ENCODE measurements around the gene ZBTB7C.

DNA sequence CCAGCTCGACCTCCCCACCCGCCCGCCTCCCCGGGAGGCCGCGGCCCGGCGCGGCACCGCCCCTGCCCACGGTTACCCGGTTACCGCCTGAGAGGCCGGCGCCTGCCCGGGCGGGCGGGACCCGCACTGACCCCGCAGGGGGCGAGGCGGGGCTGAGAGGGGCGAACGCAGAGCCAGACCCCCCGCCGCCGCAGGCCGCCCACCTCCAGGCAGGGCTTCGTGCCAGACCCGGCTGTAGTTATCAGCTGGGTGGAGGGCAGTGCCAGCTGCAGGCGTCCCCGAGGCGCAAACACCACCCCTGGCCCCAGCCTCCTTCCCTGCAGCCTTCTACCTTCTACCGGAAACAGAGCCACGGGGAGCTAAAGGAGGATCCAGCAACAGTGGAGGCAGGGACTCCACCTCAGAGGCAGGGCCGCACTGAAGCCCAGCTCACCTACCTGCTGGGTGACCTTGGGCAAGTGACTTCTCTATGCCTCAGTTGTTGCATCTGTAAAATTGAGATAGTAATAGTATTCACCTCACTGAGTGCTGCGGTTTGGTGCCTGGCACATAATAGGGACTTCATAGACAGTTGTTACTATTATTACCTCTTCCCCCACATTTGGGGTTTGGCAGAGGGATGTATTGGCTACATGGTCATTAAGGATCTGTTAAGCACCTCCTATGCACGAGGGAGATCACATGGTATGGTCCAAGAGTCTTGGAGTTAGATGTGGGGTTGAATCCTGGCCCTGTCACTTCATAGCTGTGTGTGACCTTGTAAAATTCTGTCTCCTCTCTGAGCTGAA is 247.1 kb downstream of the ZBTB7C start:
- TF ChIP-seq POLR2A (IDR thresholded peaks at IDR 0.05; ENCODE audit: low read depth, low read length) (no peak), FOXM1 (IDR thresholded peaks at IDR 0.05; ENCODE audit: low read depth, low read length) (no peak), SUZ12 (IDR thresholded peaks at IDR 0.05; ENCODE audit: unreplicated experiment) (no peak), RAD21 (IDR thresholded peaks at IDR 0.05; ENCODE audit: insufficient read depth, low read depth, low read length) (no peak), CREM (IDR thresholded peaks at IDR 0.05; ENCODE audit: low read depth) (no peak), SP1 (IDR thresholded peaks at IDR 0.05; ENCODE audit: low read depth, low read length) (no peak)
- TF ChIP-seq, protein P1, sequence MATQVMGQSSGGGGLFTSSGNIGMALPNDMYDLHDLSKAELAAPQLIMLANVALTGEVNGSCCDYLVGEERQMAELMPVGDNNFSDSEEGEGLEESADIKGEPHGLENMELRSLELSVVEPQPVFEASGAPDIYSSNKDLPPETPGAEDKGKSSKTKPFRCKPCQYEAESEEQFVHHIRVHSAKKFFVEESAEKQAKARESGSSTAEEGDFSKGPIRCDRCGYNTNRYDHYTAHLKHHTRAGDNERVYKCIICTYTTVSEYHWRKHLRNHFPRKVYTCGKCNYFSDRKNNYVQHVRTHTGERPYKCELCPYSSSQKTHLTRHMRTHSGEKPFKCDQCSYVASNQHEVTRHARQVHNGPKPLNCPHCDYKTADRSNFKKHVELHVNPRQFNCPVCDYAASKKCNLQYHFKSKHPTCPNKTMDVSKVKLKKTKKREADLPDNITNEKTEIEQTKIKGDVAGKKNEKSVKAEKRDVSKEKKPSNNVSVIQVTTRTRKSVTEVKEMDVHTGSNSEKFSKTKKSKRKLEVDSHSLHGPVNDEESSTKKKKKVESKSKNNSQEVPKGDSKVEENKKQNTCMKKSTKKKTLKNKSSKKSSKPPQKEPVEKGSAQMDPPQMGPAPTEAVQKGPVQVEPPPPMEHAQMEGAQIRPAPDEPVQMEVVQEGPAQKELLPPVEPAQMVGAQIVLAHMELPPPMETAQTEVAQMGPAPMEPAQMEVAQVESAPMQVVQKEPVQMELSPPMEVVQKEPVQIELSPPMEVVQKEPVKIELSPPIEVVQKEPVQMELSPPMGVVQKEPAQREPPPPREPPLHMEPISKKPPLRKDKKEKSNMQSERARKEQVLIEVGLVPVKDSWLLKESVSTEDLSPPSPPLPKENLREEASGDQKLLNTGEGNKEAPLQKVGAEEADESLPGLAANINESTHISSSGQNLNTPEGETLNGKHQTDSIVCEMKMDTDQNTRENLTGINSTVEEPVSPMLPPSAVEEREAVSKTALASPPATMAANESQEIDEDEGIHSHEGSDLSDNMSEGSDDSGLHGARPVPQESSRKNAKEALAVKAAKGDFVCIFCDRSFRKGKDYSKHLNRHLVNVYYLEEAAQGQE (IDR thresholded peaks at IDR 0.05; ENCODE audit: low read depth, low read length), result no peak
- TF ChIP-seq, protein P2, sequence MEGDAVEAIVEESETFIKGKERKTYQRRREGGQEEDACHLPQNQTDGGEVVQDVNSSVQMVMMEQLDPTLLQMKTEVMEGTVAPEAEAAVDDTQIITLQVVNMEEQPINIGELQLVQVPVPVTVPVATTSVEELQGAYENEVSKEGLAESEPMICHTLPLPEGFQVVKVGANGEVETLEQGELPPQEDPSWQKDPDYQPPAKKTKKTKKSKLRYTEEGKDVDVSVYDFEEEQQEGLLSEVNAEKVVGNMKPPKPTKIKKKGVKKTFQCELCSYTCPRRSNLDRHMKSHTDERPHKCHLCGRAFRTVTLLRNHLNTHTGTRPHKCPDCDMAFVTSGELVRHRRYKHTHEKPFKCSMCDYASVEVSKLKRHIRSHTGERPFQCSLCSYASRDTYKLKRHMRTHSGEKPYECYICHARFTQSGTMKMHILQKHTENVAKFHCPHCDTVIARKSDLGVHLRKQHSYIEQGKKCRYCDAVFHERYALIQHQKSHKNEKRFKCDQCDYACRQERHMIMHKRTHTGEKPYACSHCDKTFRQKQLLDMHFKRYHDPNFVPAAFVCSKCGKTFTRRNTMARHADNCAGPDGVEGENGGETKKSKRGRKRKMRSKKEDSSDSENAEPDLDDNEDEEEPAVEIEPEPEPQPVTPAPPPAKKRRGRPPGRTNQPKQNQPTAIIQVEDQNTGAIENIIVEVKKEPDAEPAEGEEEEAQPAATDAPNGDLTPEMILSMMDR (IDR thresholded peaks at IDR 0.05 in 2 of 3, conservative IDR thresholded peaks at IDR 0.05 in 1 of 3; ENCODE audit: control insufficient read depth in 2 of 3, extremely low read depth in 1 of 3, insufficient read depth in 1 of 3, low read depth in 3 of 3, low read length in 3 of 3), result no peak
- TF ChIP-seq, protein P3, sequence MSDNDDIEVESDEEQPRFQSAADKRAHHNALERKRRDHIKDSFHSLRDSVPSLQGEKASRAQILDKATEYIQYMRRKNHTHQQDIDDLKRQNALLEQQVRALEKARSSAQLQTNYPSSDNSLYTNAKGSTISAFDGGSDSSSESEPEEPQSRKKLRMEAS (IDR thresholded peaks at IDR 0.05; ENCODE audit: low read depth, low read length), result no peak
- TF ChIP-seq, protein P4, sequence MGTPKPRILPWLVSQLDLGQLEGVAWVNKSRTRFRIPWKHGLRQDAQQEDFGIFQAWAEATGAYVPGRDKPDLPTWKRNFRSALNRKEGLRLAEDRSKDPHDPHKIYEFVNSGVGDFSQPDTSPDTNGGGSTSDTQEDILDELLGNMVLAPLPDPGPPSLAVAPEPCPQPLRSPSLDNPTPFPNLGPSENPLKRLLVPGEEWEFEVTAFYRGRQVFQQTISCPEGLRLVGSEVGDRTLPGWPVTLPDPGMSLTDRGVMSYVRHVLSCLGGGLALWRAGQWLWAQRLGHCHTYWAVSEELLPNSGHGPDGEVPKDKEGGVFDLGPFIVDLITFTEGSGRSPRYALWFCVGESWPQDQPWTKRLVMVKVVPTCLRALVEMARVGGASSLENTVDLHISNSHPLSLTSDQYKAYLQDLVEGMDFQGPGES (IDR thresholded peaks at IDR 0.05), result no peak

Data from GM12878 (cell line).